Measurements from ENCODE around the gene UBL7. TPM values are rescaled to one million over a fixed set of nuclear protein-coding genes. Genes with fewer than 3 reads are reported as not detected.

Gene UBL7
- total and polyA plus RNA-seq, 2 of the 8 experiments (the other 6 are each of a cell fraction or from before 2014, with no cell fraction given): 71.5 to 183 TPM

DNA sequence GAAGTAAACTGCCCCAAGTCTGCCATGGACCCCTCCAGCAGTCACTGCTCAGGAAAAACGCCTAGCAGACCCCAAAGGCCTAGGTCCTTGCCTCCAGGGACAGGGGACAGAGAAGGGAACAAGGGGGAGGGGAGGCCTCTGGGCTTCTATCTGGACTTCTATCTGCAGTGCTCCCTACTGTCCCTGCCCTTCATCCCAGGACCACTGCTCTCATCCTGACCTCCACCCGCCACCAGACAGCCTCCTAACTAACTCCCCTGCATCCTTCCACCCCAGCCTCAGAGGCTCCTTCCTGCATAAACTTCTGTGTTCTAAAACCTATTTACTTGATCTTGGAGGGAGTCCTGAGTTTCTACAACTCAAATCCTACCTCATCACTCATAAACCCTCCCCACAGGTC is 52.6 kb downstream of the UBL7 start:
- no peaks in the 10 kb centered on the region for H3K23me2 ChIP-seq (ENCODE audit: low read depth, low read length)
- no peak overlapping the region for H3K23ac ChIP-seq (ENCODE audit: insufficient read length)
- no peak overlapping the region for H3K27ac ChIP-seq (ENCODE audit: low read depth, low read length)
- no peak overlapping the region for H4K8ac ChIP-seq (ENCODE audit: extremely low read depth, insufficient read depth, low read length)
- H3K4ac ChIP-seq (replicated peaks; ENCODE audit: insufficient read length, low read depth, low read length): no peak overlapping the region
- H2BK12ac ChIP-seq (ENCODE audit: low read depth, low read length): no peak overlapping the region
- no peak overlapping the region for H2AFZ ChIP-seq (ENCODE audit: low read length)
- DNase-seq (ENCODE audit: low read depth in 1 of 2, low spot score in 2 of 2) (no peak), FAIRE-seq (no peak)
- ChIA-PET POLR2A (ENCODE audit: partially characterized antibody) (no interaction called here), CTCF (ENCODE audit: partially characterized antibody) (interaction anchor here (2.3 to 5.5 kb wide), 2 partner anchors 14 to 31 kb away, joined by 12 to 30 read pairs; no protein-coding TSS in a partner anchor)
- H3K56ac ChIP-seq (replicated peaks; ENCODE audit: insufficient read length, low read depth, low read length): no peak overlapping the region
- H3K4me1 ChIP-seq (replicated peaks in 1 of 4; ENCODE audit: control insufficient read depth in 3 of 4, insufficient read depth in 4 of 4, low read length in 3 of 4): peaks cover 0 to 10% (median 3%) of the 10 kb centered on the region in 4 experiments; a peak in 5 of 7 replicates
- H3K36me3 ChIP-seq (ENCODE audit: control insufficient read depth in 2 of 4, insufficient read depth in 4 of 4, low read length in 3 of 4): peaks cover 0 to 6% (median 1%) of the 10 kb centered on the region in 4 experiments; a peak in 4 of 8 replicates
- H3K9me3 ChIP-seq (ENCODE audit: insufficient read depth in 2 of 2, low read depth in 1 of 2, low read length in 1 of 2): no peaks in the 10 kb centered on the region
- no peak overlapping the region for H3K4me2 ChIP-seq (ENCODE audit: insufficient read depth in 1 of 2, low read depth in 2 of 2, low read length in 2 of 2)
- no peak overlapping the region for H3K14ac ChIP-seq (ENCODE audit: insufficient read length)
- H3K79me2 ChIP-seq (ENCODE audit: control insufficient read depth in 1 of 2, insufficient read depth in 2 of 2, low read length in 2 of 2): no peaks in the 10 kb centered on the region
- no peak overlapping the region; the same call in 1 of the 2 replicates for H2BK5ac ChIP-seq (ENCODE audit: low read depth, low read length)
- no peak overlapping the region for H3K4me3 ChIP-seq (ENCODE audit: extremely low read depth in 1 of 4, insufficient read depth in 2 of 4, low read depth in 3 of 4, low read length in 4 of 4)
- H2BK120ac ChIP-seq (replicated peaks; ENCODE audit: low read depth, low read length): no peak overlapping the region
- no peak overlapping the region for H2BK15ac ChIP-seq (ENCODE audit: low read length)
- no peak overlapping the region for H4K91ac ChIP-seq (replicated peaks; ENCODE audit: insufficient read length, low read length)
- H3K27me3 ChIP-seq (replicated peaks in 1 of 4; ENCODE audit: control insufficient read depth in 3 of 4, extremely low read depth in 1 of 4, insufficient read depth in 3 of 4, low read length in 3 of 4): no peaks in the 10 kb centered on the region; a peak in 2 of 7 replicates
- no peak overlapping the region for H4K5ac ChIP-seq (ENCODE audit: insufficient read length, low read depth, low read length)
- peaks cover 0 to 3% of the 10 kb centered on the region in 2 experiments for H4K20me1 ChIP-seq (replicated peaks in 1 of 2; ENCODE audit: control insufficient read depth in 1 of 2, insufficient read depth in 2 of 2, low read length in 2 of 2)
- 81% methylated on average over 2 of the region's 2 CpGs; no CpG with 5 or more reads in 1 of the 2 experiments for WGBS, 2 experiments (ENCODE audit: extremely low coverage in 1 of 2, insufficient coverage in 1 of 2, insufficient read length in 1 of 2, insufficient replicate concordance in 2 of 2, low coverage in 1 of 2, low lambda C conversion rate in 2 of 2, missing lambda C conversion rate in 1 of 2)
- H3K9ac ChIP-seq (replicated peaks in 1 of 4; ENCODE audit: extremely low read depth in 1 of 4, low read depth in 3 of 4, low read length in 3 of 4): no peak overlapping the region
- no peak overlapping the region for H3K18ac ChIP-seq (ENCODE audit: extremely low read depth, low read length)
- H2BK20ac ChIP-seq (ENCODE audit: low read length): no peak overlapping the region
- H2AK5ac ChIP-seq (ENCODE audit: low read depth, low read length): no peak overlapping the region
- no peaks in the 10 kb centered on the region for H3K79me1 ChIP-seq (ENCODE audit: low read depth, low read length)
- TF ChIP-seq KDM5A (IDR thresholded peaks at IDR 0.05; ENCODE audit: low read length): no peak
- TF ChIP-seq YY1 (IDR thresholded peaks at IDR 0.05; ENCODE audit: low read depth, low read length): no peak
- no peak for TF ChIP-seq HDAC6 (IDR thresholded peaks at IDR 0.05; ENCODE audit: low read depth, low read length)
- no peak for TF ChIP-seq BRCA1 (IDR thresholded peaks at IDR 0.05; ENCODE audit: low read depth, low read length)
- TF ChIP-seq TEAD4 (IDR thresholded peaks at IDR 0.05; ENCODE audit: low read depth, low read length): no peak
- TF ChIP-seq CHD1 (IDR thresholded peaks at IDR 0.05; ENCODE audit: low read depth, low read length): no peak
- no peak for TF ChIP-seq SP4 (IDR thresholded peaks at IDR 0.05; ENCODE audit: low read length)
- TF ChIP-seq BACH1 (IDR thresholded peaks at IDR 0.05; ENCODE audit: low read length): no peak
- TF ChIP-seq ZNF274 (IDR thresholded peaks at IDR 0.05; ENCODE audit: borderline replicate concordance, extremely low read depth, low read length): no peak
- no peak for TF ChIP-seq RNF2 (IDR thresholded peaks at IDR 0.05; ENCODE audit: borderline replicate concordance, low read depth, low read length, missing control alignments, poor library complexity, severe bottlenecking)
- TF ChIP-seq, protein P1, sequence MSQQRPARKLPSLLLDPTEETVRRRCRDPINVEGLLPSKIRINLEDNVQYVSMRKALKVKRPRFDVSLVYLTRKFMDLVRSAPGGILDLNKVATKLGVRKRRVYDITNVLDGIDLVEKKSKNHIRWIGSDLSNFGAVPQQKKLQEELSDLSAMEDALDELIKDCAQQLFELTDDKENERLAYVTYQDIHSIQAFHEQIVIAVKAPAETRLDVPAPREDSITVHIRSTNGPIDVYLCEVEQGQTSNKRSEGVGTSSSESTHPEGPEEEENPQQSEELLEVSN (IDR thresholded peaks at IDR 0.05): no peak
- TF ChIP-seq POLR2AphosphoS5 (IDR thresholded peaks at IDR 0.05; ENCODE audit: low read depth, low read length): no peak
- no peak for TF ChIP-seq KDM1A (IDR thresholded peaks at IDR 0.05; ENCODE audit: borderline replicate concordance, low read length)
- TF ChIP-seq KDM4A (IDR thresholded peaks at IDR 0.05; ENCODE audit: low read depth, low read length, severe bottlenecking): no peak

Measured in H1 (cell line).